ENCODE results near the gene ENTPD6.
"Not testable (repeated sequence)": the region's sequence is repeated elsewhere in the genome, so short reads cannot be mapped to it uniquely, and the experiment has no call there.

The ENTPD6 gene

DNA sequence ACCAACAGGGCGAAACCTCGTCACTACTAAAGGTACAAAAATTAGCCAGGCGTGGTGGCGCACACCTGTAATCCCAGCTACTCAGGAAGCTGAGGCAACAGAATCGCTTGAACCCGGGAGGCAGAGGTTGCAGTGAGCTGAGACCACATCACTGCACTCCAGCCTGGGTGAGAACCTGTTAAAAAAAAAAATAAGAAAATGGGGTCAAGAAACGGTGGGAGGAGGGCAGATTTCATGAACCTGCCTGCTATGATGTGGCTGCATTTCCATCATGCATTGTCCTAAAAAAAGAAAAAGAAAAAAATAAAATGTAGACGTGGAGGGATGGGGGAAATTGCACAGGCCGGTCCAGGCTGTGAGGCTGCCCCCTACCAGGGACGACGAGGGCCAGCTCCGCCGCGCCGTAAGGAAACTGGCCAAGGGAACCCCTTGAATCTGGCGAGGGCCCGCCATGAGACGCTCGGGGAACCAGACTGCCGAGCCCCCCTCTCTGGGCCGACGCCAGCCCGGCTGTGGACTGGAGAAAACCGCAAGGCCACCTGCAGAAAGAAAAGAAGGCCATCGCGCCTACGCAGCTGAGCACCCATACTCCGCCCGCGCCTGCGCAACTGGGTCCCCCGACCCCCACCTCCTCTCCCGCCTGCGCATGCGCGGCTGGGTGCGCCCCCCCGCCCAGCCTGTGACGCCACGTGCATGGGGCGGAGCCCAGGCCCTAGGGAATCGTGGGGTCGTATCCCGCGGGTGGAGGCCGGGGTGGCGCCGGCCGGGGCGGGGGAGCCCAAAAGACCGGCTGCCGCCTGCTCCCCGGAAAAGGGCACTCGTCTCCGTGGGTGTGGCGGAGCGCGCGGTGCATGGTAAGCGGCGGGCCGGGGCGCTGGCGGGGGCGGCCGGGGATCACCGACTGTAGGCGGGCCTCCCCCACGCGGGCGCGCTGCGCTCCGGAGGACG lies at the start of gene ENTPD6:
Gene ENTPD6, plus strand, starts transcription at position 699 of the 948 bp plus-strand sequence. CDS start 10,825 bp downstream, outside the sequence.
- DNase-seq (ENCODE audit: low read depth) = peak; percentile 66

- no peak for DNase-seq (ENCODE audit: low read depth)
Measured at GRCh38 chr20:25146976-25147375, 48.5 kb upstream of the ENTPD6 start.

DNA sequence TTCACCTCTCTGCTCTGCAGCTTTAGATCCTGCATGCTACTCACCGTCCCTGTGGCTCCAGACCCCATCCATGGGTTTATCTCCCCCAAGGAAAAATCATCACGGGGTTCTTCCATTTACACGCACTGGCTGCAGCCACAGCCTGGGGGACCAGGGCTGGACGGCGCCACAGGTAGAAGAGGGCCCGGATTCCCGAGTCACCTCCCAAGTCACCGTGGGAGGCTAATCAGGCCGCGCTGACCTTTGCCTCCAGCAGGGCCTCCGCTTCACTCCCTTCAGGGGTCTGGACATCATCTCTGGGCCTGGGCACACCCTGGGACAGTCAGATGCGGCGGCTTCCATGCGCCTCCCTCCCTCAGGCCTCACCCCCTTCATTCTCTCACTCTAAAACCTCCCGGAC lies 47.8 kb upstream of the ENTPD6 start:
- no peak for DNase-seq (ENCODE audit: low read depth)

GRCh38 chr20:25148181-25148981 lies 47.1 kb upstream of the ENTPD6 start:
- peak; percentile 36 for DNase-seq (ENCODE audit: low read depth)

DNA sequence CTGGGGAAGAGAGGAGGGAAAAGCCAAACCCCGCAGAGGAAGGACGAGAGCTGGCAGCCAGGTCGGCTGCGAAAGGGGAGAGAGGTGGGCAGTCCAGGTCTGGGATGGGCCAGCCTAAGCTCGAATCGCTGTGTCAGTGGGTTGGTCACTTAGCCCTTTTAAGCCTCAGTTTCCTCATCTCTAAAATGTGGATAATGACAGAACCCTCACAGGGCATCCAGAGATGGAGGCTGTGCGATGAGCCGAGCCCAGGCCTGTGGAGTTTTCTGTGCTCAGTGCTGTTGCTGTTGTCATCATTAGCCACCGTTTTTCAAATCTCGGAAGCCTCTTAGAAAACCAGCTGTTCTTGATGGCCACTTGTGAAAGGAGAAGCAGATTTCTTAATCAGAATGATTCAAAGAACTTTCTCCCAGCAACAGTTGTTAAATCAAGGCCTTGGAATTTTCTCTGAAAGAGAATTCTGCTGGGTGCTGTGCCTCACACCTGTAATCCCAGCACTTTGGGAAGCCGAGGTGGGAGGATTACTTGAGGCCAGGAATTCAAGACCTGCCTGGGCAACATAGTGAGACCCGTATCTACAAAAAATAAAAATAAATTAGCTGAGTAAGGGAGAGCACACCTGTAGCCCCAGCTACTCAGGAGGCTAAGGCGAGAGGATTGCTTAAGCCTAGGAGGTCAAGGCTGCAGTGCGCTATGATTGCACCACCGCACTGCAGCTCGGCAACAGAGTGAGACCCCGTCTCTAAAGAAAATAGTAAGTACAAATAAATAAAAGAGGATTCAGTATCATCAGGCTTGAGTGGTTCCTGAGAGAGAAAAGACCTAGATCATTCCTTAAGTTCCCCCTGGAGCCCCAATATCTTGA lies 46.3 kb upstream of the ENTPD6 start:
- DNase-seq (ENCODE audit: low read depth) = no peak

DNA sequence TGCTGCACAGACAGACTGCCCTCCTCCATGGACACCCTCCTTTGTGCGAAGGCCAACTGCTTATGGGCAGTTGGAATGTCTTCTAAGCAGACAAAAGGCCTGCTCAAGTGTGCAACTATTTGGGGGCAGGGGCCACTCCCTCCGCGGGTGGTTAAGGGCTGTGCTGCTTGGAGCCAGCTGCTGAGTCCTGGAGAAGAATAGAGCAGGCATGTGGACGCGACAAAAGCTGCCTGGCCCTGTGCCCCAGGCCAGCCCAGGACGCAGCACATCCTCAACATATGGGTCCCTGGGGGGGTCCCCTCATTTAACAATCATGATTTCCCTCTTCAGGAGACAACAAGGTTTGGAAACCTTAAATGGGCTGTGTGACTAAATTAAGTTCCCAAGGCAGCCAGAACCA lies 45.5 kb upstream of the ENTPD6 start:
- no peak for DNase-seq (ENCODE audit: low read depth)

DNA sequence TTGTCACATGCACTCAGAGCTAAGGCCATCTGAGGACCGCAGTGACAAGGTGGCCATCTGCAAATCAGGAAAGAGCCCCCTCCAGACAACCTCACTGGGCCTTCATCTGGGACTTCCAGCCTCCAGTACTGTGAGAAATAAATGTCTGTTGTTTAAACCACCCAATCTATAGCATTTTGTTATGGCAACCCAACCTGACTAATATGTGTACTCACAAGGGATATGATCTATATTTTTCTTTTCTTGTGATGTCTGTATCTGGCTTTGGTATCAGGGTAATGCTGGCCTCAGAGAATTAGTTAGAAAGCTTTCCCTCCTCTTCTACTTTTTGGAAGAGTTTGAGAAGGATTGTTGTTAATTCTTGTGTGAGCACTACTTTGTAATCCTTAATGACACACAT lies 37.5 kb upstream of the ENTPD6 start:
- no peak for DNase-seq (ENCODE audit: low read depth)

DNA sequence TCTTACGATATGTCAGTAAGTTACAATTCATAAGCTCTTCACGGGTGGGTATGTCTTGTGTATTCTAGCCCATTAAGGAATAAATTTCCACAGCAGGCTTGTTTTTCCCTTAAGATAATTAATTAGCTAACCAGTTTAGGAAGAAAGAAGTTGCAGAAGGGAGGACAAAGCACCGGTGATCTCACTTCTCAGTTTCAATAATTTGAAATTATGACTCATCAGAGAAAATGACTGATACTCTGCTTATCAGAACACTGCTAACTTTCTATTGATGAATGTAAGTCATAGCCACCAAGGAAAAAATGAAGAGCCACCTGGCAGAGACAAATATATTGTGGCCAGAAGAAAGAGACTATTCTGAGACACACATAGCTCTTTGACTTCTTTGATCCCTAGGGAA lies 35.0 kb upstream of the ENTPD6 start:
- DNase-seq (ENCODE audit: low read depth) = no peak

DNA sequence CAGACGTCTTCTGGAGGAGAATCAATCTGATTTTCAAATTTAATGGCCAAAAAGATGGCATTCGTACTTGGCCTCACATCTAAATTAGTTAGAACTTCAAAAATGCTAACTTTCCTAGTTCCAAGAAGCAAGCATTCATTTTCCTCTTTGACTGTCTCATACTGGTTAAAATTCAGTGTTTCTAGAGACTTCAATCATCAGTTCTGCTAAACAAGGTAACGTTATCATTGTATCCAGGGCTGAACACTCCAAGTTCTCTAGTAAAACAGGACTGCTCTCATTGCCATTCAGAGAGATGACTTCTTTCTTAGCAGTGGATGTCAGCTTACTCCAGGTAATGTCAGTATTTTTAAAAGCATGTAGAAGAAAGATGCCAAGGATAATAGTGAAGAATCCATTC lies 34.6 kb upstream of the ENTPD6 start:
- no peak for DNase-seq (ENCODE audit: low read depth)

DNA sequence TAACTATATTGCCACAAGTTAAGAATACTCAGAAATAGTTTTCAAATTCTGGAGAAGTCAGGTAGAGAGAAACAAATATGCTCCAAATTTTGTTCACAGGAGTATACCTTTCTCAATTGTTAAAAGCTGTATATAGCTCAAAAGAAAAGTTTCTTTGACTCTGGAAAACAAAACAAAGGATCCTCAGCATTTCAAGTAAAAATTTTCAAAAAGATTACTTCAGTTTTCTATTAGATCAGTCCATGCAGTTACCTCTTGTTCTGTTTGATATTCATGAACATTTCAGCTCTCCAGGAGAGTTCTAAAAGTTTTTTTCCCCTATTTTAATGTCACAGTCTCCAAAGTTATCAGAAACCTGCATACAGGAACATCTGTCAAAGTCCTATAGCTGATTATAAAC lies 30.4 kb upstream of the ENTPD6 start:
- DNase-seq (ENCODE audit: low read depth) = no peak

DNA sequence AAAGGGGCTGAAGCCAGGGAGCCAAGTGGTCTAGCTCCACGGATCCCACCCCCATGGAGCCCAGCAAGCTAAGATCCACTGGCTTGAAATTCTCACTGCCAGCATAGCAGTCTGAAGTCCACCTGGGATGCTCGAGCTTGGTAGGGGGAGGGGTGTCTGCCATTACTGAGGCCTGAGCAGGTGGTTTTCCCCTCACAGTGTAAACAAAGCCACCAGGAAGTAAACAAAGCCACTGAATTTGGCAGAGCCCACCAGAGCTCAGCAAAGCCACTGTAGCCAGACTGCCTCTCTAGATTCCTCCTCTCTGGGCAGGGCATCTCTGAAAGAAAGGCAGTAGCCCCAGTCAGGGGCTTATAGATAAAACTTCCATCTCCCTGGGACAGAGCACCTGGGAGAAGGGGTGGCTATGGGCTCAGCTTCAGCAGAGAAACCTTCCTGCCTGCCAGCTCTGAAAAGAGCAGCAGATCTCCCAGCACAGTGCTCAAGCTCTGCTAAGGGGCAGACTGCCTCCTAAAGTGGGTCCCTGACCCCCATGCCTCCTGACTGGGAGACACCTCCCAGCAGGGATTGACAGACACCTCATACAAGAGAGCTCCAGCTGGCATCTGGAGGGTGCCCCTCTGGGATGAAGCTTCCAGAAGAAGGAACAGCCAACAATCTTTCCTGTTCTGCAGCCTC lies 29.3 kb upstream of the ENTPD6 start:
- not testable (repeated sequence) for DNase-seq (ENCODE audit: low read depth)

DNA sequence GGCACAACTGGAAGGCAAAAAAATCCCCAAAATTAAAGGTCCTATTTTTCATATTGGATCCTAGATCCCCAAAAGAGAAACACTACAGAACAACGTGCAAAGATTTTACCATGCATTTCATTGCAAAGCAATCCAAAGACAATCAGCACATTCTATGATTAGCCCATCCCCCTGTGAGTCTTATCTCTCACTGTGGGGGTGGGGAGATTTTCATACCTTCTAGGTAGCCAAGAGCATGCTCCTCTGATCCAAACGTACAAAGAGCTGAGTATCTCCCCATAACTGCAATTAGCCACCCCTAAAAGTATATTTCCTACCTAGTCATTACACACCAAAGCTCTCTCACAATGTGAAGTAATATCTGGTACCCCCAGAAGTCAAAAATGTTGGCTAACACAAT lies 22.2 kb upstream of the ENTPD6 start:
- DNase-seq (ENCODE audit: low read depth) = no peak

- DNase-seq (ENCODE audit: low read depth) = no peak
Measured at GRCh38 chr20:25173886-25174308, 21.6 kb upstream of the ENTPD6 start.

DNA sequence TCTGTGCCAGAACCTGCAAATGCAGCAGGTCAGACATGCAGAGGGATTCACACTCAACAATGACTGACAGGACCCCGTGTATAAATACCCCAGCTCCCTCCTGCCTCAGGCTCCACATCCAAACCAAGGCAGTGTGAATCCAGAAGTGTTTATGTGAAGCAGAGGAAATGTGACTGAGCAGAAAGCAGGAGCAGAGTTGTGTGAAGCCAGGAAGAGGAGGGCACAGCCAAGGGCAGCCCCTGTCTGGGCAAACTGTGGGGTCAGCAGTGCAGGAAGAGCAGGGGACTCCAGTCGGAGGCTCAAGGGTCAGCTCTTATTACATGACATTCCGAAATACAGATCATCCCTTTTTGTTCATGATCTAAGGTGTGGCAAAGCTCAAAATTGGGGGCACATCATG lies 19.3 kb upstream of the ENTPD6 start:
- DNase-seq (ENCODE audit: low read depth) = no peak

DNA sequence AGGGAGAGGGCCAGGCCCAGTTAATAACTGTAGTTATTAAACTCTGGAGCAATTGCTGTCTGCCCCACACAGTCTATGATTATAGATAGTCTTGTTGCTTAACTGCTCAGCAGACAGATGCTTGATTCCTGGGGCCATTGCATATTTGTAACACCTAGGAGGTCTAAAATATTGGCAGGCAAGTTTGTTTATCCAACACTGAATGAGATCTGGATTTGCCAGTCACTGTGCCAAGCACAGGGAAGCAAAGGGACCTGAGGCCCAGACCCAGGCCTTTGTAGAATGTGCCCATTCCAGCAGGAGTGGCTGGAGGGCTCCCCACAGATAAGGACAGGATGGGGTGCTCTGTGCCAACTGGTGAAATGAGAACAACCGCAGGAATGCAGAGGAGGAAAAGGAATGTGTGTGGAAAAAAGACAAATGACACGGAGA lies 17.6 kb upstream of the ENTPD6 start:
- no peak for DNase-seq (ENCODE audit: low read depth)

- DNase-seq (ENCODE audit: low read depth) = peak; percentile 89
Measured at GRCh38 chr20:25178563-25179438, 16.7 kb upstream of the ENTPD6 start.

DNA sequence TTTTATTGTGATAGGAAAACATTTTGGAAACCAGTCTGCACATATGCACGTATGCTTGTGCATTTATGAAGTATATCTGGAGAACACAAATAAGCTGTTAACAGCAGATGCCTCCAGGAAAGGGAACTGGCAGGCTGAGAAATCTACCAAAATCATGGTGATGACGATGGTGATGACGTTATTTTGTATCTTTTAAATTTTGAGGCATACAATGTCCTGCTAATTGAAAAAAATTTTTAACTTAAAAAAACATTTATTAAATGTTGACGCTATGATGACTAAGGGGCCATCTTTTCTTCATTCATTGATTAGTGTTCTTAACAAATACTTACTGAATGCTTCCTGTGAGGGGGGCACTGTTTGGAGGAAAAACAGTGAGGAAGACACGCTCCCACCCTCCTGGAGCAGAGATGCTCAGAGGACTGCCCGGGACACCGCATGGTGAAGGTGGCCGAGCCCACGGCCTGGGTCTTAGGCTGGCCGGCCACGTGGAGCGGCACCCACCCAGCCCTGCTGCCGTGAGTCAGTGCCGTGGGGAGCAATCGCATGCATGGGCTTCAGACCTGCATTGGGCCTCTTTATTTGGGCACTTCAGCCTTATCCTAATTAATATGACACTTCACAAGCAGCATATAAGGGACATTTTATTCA lies 15.9 kb upstream of the ENTPD6 start:
- DNase-seq (ENCODE audit: low read depth) = no peak

- DNase-seq (ENCODE audit: low read depth) = not testable (repeated sequence)
Measured at GRCh38 chr20:25184391-25184790, 11.1 kb upstream of the ENTPD6 start.

- no peak for DNase-seq (ENCODE audit: low read depth)
Measured at GRCh38 chr20:25187220-25187619, 8.3 kb upstream of the ENTPD6 start.

DNA sequence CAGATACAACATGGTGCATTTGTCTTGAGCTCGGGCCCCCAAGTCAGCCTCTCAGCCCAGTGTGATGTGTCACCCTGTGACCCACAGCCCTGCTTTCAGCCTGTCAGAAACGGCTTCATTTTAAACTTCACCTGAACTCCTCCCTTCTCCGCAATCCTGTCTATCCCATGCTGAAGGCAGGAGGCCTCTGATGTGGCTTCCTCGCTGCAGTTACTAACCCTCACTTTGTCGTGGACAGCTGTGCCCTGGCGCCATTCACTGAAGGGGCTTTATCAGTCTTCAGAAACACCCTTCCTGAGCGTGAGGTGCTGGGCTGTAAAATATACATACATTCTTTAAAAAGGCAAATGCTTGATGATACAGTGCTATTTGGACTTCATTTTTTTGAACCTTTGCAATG lies 7.9 kb upstream of the ENTPD6 start:
- DNase-seq (ENCODE audit: low read depth) = no peak
